GM21515 (cell line): Measurements from ENCODE around the gene MARF1.
"Not testable (repeated sequence)": the region's sequence is repeated elsewhere in the genome, so short reads cannot be mapped to it uniquely, and the experiment has no call there.

Source experiments
- ATAC-seq: cut with Tn5 transposase; IDR thresholded peaks from one replicate; pipeline ENCODE4 v1.9.1; 2021; ENCODE audit not compliant: unreplicated experiment

MARF1 gene

DNA sequence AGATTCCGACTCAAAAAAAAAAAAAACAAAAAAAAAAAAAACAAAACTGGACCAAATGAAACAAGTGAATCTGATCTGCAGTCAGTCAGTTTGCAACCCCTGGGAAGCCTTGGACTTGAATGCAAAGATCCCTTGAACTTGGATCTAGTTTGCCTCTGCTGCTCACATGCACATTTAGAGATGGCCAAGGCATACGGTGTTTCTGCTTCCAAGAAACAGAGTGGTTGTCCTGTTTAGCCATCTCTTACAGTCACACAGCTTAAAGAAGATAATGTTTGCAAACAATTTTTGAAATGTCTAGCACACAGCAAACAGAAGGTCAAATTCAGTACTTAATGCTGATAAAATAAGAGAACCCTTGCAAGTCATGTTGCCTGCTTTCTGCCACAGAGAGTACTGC, 11.6 kb upstream of the MARF1 start:
- no peak for ATAC-seq

DNA sequence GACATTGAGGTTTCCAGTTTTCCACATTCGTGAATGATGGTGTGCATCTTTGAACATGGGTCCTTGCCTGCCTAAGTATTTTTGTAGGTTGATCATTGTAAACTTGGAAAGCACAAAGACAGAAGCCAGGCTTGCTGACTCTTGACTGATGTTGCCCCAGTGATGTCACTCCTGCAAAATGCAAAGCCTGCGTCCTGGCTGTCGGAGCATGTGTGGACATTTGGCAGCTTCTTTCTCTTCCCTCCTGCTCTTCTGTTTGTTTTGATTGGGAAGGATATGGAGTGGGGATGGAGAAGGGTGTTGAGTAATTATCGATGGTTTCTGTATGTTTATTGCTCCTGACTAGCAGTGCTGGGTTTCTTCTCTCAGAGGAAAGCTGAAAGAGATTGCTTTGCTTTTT, 10.3 kb upstream of the MARF1 start:
- ATAC-seq: no peak

DNA sequence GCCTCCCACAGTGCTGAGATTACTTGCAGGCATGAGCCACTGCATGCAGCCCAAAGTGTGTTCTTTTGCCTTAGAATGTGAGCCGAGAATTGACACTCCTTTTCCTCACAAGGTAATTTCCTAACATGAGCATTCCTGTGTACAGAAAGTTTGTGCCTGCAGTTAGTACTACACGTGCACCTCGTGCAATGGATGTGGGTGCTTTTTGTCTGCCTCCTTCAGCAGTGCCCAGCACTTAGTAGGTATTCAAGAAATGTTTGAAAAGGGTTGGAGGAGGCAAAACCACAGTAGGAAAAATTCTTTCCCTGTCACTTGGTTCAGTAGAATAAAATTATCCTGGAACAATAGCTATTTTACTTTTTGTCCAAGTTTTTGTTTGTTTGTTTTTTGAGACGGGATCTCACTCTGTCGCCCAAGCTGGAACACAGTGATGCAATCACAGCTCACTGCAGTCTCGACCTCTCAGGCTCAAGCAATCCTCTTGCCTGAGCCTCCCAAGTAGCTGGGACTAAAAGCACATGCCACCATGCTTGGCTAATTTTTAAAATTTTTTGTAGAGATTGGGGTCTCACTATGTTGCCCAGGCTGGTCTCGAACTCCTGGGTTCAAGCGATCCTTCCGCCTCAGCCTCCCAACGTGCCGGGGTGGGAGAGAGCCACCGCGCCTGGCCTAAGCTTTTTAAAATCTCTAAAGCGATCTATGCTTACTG, 9.5 kb upstream of the MARF1 start:
- ATAC-seq: no peak

GRCh38 chr16:15650698-15651171, 7.8 kb upstream of the MARF1 start:
- peak; percentile 28 for ATAC-seq

DNA sequence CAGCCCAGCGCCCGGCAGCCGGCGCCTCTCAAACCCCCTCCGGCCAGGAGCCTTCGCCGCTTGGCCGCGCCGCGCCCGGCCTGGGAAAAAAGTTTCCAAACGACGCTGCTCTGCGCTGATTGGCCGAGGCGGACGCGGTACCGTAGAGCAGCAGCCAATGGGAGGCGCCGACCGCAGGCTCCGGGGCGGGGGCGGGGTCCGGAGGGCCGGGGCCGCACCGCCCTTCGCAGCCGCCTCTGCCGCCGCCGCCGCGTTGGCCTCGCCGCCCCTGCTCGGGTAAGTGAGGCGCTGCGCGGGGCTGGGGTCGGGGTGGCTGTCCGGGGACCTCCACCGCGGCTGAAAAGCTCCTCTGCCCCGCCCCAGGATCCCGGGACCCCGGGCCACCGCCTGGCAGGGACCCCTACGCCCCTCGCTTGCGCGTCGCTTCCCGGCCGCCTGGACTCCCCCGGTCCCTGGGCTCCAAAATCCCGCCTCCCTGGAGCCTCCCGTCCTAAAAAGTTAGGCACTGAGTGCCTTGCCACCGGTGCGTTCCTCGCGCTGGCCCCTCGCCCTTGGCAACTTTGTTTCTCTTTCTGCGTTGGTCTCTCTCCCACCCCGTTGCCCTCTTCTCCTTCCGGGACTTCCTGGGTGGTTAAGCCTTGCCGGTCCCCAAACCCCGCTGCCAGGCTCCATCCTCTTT, 7.2 kb upstream of the MARF1 start, which contains the start of gene NDE1:
Gene NDE1, plus strand, starts transcription at position 227 of the 679 bp plus-strand sequence. CDS start 14,534 bp downstream, outside the sequence.
- ATAC-seq: peak; percentile 66

DNA sequence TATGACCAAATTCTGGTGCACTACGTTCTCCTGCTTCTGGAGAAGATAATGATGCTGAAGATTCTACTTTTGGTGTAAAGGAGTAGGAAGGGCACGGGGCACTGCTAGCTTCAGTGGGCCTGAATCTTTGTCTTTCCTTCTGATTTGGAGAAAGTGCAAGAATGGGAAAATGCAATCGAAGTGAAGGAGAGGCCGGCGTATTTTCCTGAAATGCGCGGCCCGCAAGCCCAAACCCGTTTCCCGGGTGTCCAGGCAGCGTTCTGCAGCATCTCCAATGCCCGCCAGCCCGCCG, 6.7 kb upstream of the MARF1 start:
- no peak for ATAC-seq

- not testable (repeated sequence) for ATAC-seq
These were observed 6.4 kb upstream of the MARF1 start for GRCh38 chr16:15649311-15649710.

DNA sequence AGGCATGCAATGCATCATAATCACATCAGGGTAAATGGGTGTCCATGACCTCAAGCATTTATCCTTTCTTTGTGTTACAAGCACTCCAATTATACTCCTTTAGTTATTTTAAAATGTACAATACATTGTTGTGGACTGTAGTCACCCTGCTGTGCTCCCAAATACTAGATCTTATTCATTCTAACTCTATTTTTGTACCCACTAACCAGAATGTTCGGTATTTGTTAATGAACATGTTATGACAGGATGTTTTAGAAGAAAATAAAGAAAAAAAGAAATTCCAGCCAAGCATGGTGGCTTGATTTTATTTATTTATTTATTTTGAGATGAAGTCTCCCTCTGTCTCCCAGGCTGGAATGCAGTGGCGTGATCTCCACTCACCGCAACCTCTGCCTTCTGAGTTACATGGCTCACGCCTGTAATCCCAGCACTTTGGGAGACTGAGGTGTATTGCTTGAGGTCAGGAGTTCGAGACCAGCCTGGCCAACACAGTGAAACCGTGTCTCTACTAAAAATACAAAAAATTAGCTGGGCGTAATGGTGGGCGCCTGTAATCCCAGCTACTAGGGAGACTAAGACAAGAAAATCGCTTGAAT, 5.3 kb upstream of the MARF1 start:
- no peak for ATAC-seq

- no peak for ATAC-seq
These were observed 4.5 kb upstream of the MARF1 start for GRCh38 chr16:15647294-15648014.

DNA sequence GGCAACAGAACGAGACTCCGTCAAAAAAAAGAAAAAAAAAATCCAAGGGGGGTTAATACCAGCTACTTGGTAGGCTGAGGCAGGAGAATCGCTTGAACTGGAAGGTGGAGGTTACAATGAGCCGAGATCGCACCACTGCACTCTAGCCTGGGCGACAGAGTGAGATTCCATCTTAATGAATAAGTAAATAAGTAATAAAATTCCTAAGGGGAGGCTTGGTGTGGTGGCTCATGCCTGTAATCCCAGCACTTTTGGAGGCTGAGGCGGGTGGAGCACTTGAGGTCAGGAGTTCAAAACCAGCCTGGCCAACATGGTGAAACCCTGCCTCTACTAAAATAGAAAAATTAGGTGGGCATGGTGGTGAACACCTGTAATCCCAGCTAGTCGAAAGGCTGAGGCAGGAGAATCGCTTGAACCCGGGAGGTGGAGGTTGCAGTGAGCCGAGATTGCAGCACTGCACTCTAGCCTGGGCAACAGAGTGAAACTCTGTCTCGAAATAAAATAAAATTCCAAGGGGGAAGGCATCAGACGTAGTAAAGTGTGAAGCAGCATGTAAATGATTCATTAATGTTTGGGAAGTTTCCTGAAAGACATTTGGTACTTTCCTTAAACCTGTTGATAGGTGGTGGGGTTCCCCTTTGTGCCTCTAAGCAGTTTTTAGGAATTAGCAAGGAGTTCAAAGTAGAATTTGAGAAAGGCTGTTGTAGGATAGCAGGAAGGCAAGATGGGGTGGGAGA, 3.8 kb upstream of the MARF1 start:
- not testable (repeated sequence) for ATAC-seq

GRCh38 chr16:15644962-15645465, 2.1 kb upstream of the MARF1 start:
- ATAC-seq: not testable (repeated sequence)

DNA sequence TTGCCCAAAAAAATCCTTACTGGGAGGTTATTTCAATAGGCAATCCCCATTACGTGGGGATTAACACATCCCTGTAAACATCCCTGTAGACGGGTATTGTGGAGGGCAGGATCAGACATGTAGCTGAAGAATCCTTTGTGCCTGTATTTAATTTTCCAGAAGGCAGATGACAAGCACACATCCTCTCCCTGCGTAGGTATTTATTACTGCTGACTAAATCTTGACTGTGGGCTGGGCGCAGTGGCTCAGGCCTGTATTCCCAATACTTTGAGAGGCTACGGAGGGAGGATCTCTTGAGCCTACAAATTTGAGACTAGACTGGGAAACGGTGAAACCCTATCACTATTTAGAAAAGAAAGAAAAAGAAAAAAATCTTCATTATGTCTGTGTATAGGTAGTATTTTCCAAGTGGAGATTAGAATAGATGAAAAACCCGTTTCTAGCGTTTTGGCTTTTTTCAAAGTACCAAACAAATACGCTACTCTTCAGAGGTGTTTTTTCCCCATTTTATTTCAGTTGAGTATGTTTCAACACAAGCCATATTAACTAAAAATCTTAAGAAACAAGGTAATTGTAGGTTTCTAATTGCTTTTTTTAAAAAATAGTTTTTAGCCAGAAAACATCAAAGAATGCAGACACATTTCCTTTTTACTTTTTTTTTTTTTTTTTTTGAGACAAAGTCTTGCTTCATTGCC, 1.5 kb upstream of the MARF1 start:
- ATAC-seq: no peak

- ATAC-seq: no peak
These were observed 944 bp upstream of the MARF1 start for GRCh38 chr16:15643946-15644250.

DNA sequence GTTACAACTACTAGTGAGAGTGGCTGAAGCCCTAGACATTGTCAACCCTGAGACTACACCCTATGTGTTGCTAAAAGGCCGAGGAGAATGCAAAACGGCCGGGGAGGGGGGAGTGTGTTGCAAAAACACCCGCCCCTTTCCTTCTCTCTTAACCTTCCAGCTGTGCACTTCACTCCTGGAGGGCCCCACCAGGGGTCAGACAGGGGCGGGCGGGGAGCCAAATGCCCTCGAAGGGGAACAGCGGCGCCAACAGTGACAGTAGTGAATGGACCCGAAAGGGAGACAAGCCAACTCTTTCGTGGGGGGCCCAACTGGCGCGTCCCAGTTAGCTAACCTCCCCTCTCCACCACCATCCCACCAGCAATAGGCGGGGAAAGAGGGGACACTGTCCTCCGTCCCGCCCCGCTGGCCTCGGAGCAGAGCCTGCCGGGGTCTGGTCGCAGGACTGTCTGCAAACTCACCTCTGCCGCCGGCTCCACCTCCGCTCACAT, 352 bp downstream of the MARF1 start:
- peak; percentile 49 for ATAC-seq

DNA sequence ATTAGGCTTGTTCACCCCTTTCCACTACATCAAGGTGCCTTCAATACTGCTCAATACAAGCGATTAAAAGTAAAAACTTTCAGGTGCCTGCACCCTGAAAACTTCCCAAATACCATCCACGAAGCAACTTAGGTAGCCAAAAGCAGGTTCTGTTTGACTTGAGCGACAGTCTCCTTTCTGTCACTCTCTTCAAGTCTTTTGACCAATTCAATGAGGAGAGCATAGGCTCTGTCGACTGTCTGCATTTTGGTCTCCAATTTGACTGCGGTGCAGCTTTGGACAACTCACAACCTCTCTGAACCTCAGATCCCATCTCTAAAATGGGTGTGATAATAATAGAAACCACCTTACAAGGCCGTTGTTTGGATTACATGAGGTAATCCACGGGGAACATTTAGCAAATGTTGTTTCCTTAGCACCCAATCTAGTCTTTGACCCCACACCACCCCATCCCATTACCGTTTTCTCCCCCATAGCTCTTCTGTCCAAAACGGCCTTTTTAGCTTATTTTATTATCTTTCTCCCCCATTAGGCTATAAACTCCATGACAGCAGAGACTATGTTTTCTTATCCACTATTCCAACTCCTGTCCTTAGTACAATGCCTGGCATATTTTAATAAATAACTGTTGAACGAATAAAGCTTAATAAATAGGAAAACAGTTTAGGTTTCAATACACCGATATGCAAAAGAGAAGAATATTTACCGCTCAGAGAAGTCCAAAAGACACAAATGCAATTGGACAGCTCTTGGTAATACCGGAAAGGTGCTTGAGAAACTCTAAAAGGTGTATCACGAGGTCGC, 999 bp downstream of the MARF1 start:
- no peak for ATAC-seq

DNA sequence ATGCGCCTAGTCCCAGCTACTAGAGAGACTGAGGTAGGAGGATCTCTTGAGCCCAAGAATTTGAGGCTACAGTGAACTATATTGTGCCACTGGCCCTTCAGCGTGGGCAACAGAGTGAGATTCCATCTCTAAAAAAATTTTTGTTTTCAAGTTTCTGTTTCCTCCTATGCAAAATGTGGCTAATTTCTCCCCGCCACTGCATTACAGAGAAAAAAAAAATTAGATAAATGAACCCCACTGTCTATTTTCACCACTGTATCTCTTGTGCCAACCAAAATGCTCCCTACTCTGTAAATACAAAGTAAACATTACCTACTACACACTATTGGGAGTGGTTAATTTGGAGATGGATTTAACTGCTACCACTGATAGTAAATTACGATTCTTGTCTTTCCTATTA, 2.0 kb downstream of the MARF1 start:
- ATAC-seq: no peak

DNA sequence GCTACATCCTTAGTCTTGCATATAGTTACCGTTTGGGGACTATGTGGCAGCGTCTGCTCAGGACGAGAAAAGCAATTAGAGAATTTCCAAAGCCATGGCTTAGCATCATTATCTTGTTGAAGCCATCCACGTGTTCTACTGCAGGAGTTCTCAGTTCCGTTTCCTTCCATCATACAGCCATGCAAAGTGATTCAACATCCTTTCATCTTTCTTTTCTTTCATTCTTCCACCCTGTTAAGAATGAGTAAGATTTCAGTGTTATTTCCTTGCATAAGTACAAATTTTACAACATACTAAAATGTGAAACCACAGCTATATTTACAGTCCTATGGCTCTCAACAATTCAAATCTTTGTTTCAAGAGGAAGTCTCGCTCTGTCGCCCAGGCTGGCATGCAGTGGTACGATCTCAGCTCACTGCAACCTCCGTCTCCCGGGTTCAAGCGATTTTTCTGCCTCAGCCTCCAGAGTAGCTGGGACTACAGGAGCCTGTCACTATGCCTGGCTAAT, 3.8 kb downstream of the MARF1 start:
- ATAC-seq: no peak

DNA sequence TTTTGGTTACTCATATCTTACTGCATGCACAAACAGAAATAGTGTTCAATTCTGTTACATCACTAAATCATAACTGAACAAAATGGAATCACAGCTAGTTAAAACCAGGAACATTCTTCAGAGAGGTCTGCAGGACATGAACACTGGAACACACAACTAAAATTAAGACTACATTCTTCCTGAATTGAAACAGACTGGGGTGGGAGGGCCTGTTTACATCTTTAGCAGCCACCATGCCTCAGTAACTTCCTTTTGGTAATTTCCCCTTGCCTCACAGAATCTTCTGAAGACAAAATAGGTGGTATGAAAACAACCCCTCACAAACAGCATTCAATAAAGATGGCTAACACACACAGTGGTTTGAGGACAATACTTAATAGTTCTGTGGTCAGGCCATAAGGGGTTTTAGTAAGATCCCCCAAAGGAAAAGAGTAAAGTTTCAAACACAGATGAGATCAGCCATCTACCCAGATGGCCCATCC, 6.5 kb downstream of the MARF1 start:
- peak; percentile 34 for ATAC-seq

GRCh38 chr16:15635926-15636325, 7.0 kb downstream of the MARF1 start:
- no peak for ATAC-seq
